Measurements from ENCODE around the gene ARMH1.

ARMH1 gene

GRCh38 chr1:44670751-44671640 lies 3.5 kb upstream of the ARMH1 start:
- DNase-seq (ENCODE audit: low read depth, low spot score): no peak

- no peak for DNase-seq (ENCODE audit: low read depth, low spot score)
Observed at GRCh38 chr1:44672254-44672955, 2.1 kb upstream of the ARMH1 start.

GRCh38 chr1:44672961-44673674 lies 1.4 kb upstream of the ARMH1 start:
- DNase-seq (ENCODE audit: low read depth, low spot score): no peak

- DNase-seq (ENCODE audit: low read depth, low spot score): no peak
Observed at GRCh38 chr1:44673675-44674112, 820 bp upstream of the ARMH1 start.

GRCh38 chr1:44675186-44675585 lies 672 bp downstream of the ARMH1 start:
- DNase-seq (ENCODE audit: low read depth, low spot score): no peak

- DNase-seq (ENCODE audit: low read depth, low spot score): no peak
Observed at GRCh38 chr1:44676484-44677200, 2.1 kb downstream of the ARMH1 start.

GRCh38 chr1:44677201-44677766 lies 2.8 kb downstream of the ARMH1 start:
- DNase-seq (ENCODE audit: low read depth, low spot score): no peak

- no peak for DNase-seq (ENCODE audit: low read depth, low spot score)
Observed at GRCh38 chr1:44678120-44678519, 3.6 kb downstream of the ARMH1 start.

GRCh38 chr1:44678626-44679025 lies 4.1 kb downstream of the ARMH1 start:
- DNase-seq (ENCODE audit: low read depth, low spot score): no peak

- DNase-seq (ENCODE audit: low read depth, low spot score): no peak
Observed at GRCh38 chr1:44679468-44679867, 5.0 kb downstream of the ARMH1 start.

- no peak for DNase-seq (ENCODE audit: low read depth, low spot score)
Observed at GRCh38 chr1:44681905-44682882, 7.7 kb downstream of the ARMH1 start.

- no peak for DNase-seq (ENCODE audit: low read depth, low spot score)
Observed at GRCh38 chr1:44682883-44683265, 8.4 kb downstream of the ARMH1 start.

- no peak for DNase-seq (ENCODE audit: low read depth, low spot score)
Observed at GRCh38 chr1:44684525-44684924, 10.0 kb downstream of the ARMH1 start.

GRCh38 chr1:44685218-44685617 lies 10.7 kb downstream of the ARMH1 start:
- DNase-seq (ENCODE audit: low read depth, low spot score): no peak

- no peak for DNase-seq (ENCODE audit: low read depth, low spot score)
Observed at GRCh38 chr1:44685881-44686280, 11.4 kb downstream of the ARMH1 start.

- DNase-seq (ENCODE audit: low read depth, low spot score): no peak
Observed at GRCh38 chr1:44688760-44689446, 14.4 kb downstream of the ARMH1 start.

GRCh38 chr1:44689447-44689765 lies 14.9 kb downstream of the ARMH1 start:
- DNase-seq (ENCODE audit: low read depth, low spot score): no peak

- DNase-seq (ENCODE audit: low read depth, low spot score): no peak
Observed at GRCh38 chr1:44693159-44693558, 18.6 kb downstream of the ARMH1 start.

GRCh38 chr1:44693900-44694299 lies 19.4 kb downstream of the ARMH1 start:
- no peak for DNase-seq (ENCODE audit: low read depth, low spot score)
